Measurements from ENCODE around the gene GHR. TPM values are rescaled to one million over a fixed set of nuclear protein-coding genes. Genes with fewer than 3 reads are reported as not detected.

The GHR gene
- total and polyA plus RNA-seq, 2 of the 8 experiments (the other 6 are each of a cell fraction or from before 2014, with no cell fraction given) = 0.15 to 0.19 TPM

- TF ChIP-seq CHD7 (IDR thresholded peaks at IDR 0.05; ENCODE audit: insufficient replicate concordance, low read length) = no peak
- no peak for TF ChIP-seq SUZ12 (IDR thresholded peaks at IDR 0.05; ENCODE audit: low read length)
These were observed 91.5 kb downstream of the GHR start (continued) for GRCh38 chr5:42514754-42515153.

Measured in H1 (cell line).